ENCODE data around the gene GPHA2.

GPHA2 gene

GRCh38 chr11:64914123-64914522, 21.6 kb downstream of the GPHA2 start:
- no peak for TF ChIP-seq CTCF (IDR thresholded peaks at IDR 0.05; ENCODE audit: low read depth, low read length, missing control alignments)
- in situ Hi-C loops (cut with HindIII; ENCODE audit: low sequenced_read_pairs): no loop called here
- no peak overlapping the region for H3K4me3 ChIP-seq (ENCODE audit: low read depth, low read length)
- no peak for DNase-seq (ENCODE audit: low read depth)

GRCh38 chr11:64913171-64913727, 22.4 kb downstream of the GPHA2 start:
- no peak for TF ChIP-seq CTCF (IDR thresholded peaks at IDR 0.05; ENCODE audit: low read depth, low read length, missing control alignments)
- no peak for DNase-seq (ENCODE audit: low read depth)
- in situ Hi-C loops (cut with HindIII; ENCODE audit: low sequenced_read_pairs): no loop called here
- no peak overlapping the region for H3K4me3 ChIP-seq (ENCODE audit: low read depth, low read length)

- in situ Hi-C loops (cut with HindIII; ENCODE audit: low sequenced_read_pairs): no loop called here
These were observed 24.0 kb downstream of the GPHA2 start for GRCh38 chr11:64911689-64912088.

GRCh38 chr11:64911142-64911541, 24.6 kb downstream of the GPHA2 start:
- DNase-seq (ENCODE audit: low read depth): no peak
- in situ Hi-C loops (cut with HindIII; ENCODE audit: low sequenced_read_pairs): no loop called here
- H3K4me3 ChIP-seq (ENCODE audit: low read depth, low read length): no peak overlapping the region
- no peak for TF ChIP-seq CTCF (IDR thresholded peaks at IDR 0.05; ENCODE audit: low read depth, low read length, missing control alignments)

More at GRCh38 chr11:64911689-64912088, 24.0 kb downstream of the GPHA2 start:
- TF ChIP-seq CTCF (IDR thresholded peaks at IDR 0.05; ENCODE audit: low read depth, low read length, missing control alignments): no peak
- no peak overlapping the region for H3K4me3 ChIP-seq (ENCODE audit: low read depth, low read length)
- DNase-seq (ENCODE audit: low read depth): no peak

GRCh38 chr11:64910451-64911093, 25.1 kb downstream of the GPHA2 start:
- no peak for DNase-seq (ENCODE audit: low read depth)
- H3K4me3 ChIP-seq (ENCODE audit: low read depth, low read length): no peak overlapping the region
- no peak for TF ChIP-seq CTCF (IDR thresholded peaks at IDR 0.05; ENCODE audit: low read depth, low read length, missing control alignments)
- in situ Hi-C loops (cut with HindIII; ENCODE audit: low sequenced_read_pairs): no loop called here

GRCh38 chr11:64909653-64910343, 25.9 kb downstream of the GPHA2 start:
- no peak for DNase-seq (ENCODE audit: low read depth)
- H3K4me3 ChIP-seq (ENCODE audit: low read depth, low read length): no peak overlapping the region
- in situ Hi-C loops (cut with HindIII; ENCODE audit: low sequenced_read_pairs): no loop called here
- no peak for TF ChIP-seq CTCF (IDR thresholded peaks at IDR 0.05; ENCODE audit: low read depth, low read length, missing control alignments)
